Measurements from ENCODE around the gene WBP1L. TPM values are rescaled to one million over a fixed set of nuclear protein-coding genes. Genes with fewer than 3 reads are reported as not detected.

WBP1L gene
- total and polyA plus RNA-seq, 2 of the 13 experiments (the other 11 are each of a cell fraction or from before 2014, with no cell fraction given), result 8.3 to 12.3 TPM

GRCh38 chr10:102850025-102850518, 106.3 kb downstream of the WBP1L start (continued):
- TF ChIP-seq DDIT3 (CRISPR knock-in tag; IDR thresholded peaks at IDR 0.05) (no peak), ZNF563 (CRISPR knock-in tag; IDR thresholded peaks at IDR 0.05) (no peak), ZBTB37 (CRISPR knock-in tag; IDR thresholded peaks at IDR 0.05) (peak; percentile 49; the same call in 1 of the 2 replicates), ZNF577 (CRISPR knock-in tag; IDR thresholded peaks at IDR 0.05; ENCODE audit: borderline replicate concordance, low read depth) (no peak), KDM4B (CRISPR knock-in tag; IDR thresholded peaks at IDR 0.05) (peak; percentile 74; the same call in 1 of the 2 replicates), ZNF713 (CRISPR knock-in tag; IDR thresholded peaks at IDR 0.05) (no peak), ZNF275 (CRISPR knock-in tag; IDR thresholded peaks at IDR 0.05; ENCODE audit: borderline replicate concordance) (0 out of 2 replicates have a peak, but pooled peaks have one; percentile 28), ZNF335 (CRISPR knock-in tag; IDR thresholded peaks at IDR 0.05) (no peak), ZNF552 (CRISPR knock-in tag; IDR thresholded peaks at IDR 0.05; ENCODE audit: borderline replicate concordance) (peak; percentile 63; the same call in 1 of the 2 replicates), ZNF737 (CRISPR knock-in tag; IDR thresholded peaks at IDR 0.05; ENCODE audit: borderline replicate concordance) (no peak; the same call in 1 of the 2 replicates), SP5 (CRISPR knock-in tag; IDR thresholded peaks at IDR 0.05; ENCODE audit: borderline replicate concordance, low read depth) (peak; percentile 42; the same call in 1 of the 2 replicates), ZNF709 (CRISPR knock-in tag; IDR thresholded peaks at IDR 0.05) (no peak), RAD21 (CRISPR knock-in tag; IDR thresholded peaks at IDR 0.05) (no peak), ZBTB43 (CRISPR knock-in tag; conservative IDR thresholded peaks at IDR 0.05) (no peak), MTA1 (CRISPR knock-in tag; IDR thresholded peaks at IDR 0.05; ENCODE audit: borderline replicate concordance) (no peak; the same call in 1 of the 2 replicates), ZNF18 (CRISPR knock-in tag; IDR thresholded peaks at IDR 0.05; ENCODE audit: insufficient replicate concordance) (no peak), CREBL2 (CRISPR knock-in tag; IDR thresholded peaks at IDR 0.05; ENCODE audit: borderline replicate concordance) (0 out of 2 replicates have a peak, but pooled peaks have one; percentile 37), STAT5B (CRISPR knock-in tag; IDR thresholded peaks at IDR 0.05) (no peak), ZNF512 (CRISPR knock-in tag; IDR thresholded peaks at IDR 0.05) (no peak), SRF (IDR thresholded peaks at IDR 0.05; ENCODE audit: low read depth, low read length) (no peak), ZNF337 (CRISPR knock-in tag; IDR thresholded peaks at IDR 0.05; ENCODE audit: borderline replicate concordance, low read depth) (peak; percentile 31; the same call in 1 of the 2 replicates), ADNP (CRISPR knock-in tag; IDR thresholded peaks at IDR 0.05) (0 out of 2 replicates have a peak, but pooled peaks have one; percentile 5)
